Measurements from ENCODE around the gene HYCC1.

HYCC1 gene

DNA sequence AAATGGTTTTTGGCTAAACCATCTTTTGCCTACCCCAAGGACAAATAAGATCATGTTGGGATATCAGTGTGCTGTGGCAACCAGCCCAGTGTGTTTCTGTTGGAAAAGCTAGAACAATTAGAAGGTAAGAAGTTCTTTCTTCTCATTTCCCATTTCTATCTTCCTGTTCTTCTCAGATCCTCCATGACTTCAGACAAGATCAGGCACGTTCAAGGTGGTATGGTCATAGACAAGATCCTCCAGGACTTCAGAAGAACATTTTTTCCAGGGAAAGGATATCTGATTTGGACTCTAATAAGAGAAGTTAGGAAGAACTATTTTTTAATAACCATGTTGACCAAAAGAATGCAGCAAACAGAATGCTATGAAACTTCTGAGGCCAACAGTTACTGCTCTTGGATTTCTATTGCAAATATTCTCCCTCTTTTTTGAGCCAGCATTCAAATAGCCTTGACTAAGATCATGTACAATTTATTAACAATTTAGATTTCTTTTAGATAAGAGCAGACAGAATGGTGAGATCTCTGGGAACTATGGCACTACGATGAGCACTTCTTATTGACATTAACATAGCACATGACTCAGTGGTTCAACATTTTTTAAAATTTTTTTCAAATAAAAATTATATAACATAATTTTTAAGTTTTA, 15.9 kb downstream of the HYCC1 start:
- no peak overlapping the region for H3K4me2 ChIP-seq (ENCODE audit: low read length)
- no peak overlapping the region for H3K4me3 ChIP-seq (ENCODE audit: low read depth, low read length, poor library complexity, severe bottlenecking)
- no peaks in the 10 kb centered on the region for H3K9me3 ChIP-seq (ENCODE audit: low read length)
- no peaks in the 10 kb centered on the region for H3K4me1 ChIP-seq (ENCODE audit: insufficient read depth, low read length, severe bottlenecking)
- H3K27ac ChIP-seq (ENCODE audit: low read depth, low read length, poor library complexity, severe bottlenecking): no peak overlapping the region
- H3K27me3 ChIP-seq (ENCODE audit: insufficient read depth, low read length): no peaks in the 10 kb centered on the region
- H3K9ac ChIP-seq (ENCODE audit: low read length): no peak overlapping the region
- no peaks in the 10 kb centered on the region for H3K79me2 ChIP-seq (ENCODE audit: insufficient read depth, low read length)
- no peaks in the 10 kb centered on the region for H3K9me2 ChIP-seq (ENCODE audit: low read depth, low read length)
- peaks cover 3% of the 10 kb centered on the region; the same call in 1 of the 2 replicates for H4K20me1 ChIP-seq (ENCODE audit: insufficient read depth, low read length)
- no peak for TF ChIP-seq EZH2 (IDR thresholded peaks at IDR 0.05; ENCODE audit: borderline replicate concordance, low read length)
- TF ChIP-seq, protein P1, sequence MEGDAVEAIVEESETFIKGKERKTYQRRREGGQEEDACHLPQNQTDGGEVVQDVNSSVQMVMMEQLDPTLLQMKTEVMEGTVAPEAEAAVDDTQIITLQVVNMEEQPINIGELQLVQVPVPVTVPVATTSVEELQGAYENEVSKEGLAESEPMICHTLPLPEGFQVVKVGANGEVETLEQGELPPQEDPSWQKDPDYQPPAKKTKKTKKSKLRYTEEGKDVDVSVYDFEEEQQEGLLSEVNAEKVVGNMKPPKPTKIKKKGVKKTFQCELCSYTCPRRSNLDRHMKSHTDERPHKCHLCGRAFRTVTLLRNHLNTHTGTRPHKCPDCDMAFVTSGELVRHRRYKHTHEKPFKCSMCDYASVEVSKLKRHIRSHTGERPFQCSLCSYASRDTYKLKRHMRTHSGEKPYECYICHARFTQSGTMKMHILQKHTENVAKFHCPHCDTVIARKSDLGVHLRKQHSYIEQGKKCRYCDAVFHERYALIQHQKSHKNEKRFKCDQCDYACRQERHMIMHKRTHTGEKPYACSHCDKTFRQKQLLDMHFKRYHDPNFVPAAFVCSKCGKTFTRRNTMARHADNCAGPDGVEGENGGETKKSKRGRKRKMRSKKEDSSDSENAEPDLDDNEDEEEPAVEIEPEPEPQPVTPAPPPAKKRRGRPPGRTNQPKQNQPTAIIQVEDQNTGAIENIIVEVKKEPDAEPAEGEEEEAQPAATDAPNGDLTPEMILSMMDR (IDR thresholded peaks at IDR 0.05; ENCODE audit: low read length): no peak
- H2AFZ ChIP-seq (ENCODE audit: low read length): no peak overlapping the region
- H3F3A ChIP-seq (ENCODE audit: insufficient read depth, low read length): no peaks in the 10 kb centered on the region
- no peaks in the 10 kb centered on the region for H3K36me3 ChIP-seq (ENCODE audit: insufficient read depth, low read length)

DNA sequence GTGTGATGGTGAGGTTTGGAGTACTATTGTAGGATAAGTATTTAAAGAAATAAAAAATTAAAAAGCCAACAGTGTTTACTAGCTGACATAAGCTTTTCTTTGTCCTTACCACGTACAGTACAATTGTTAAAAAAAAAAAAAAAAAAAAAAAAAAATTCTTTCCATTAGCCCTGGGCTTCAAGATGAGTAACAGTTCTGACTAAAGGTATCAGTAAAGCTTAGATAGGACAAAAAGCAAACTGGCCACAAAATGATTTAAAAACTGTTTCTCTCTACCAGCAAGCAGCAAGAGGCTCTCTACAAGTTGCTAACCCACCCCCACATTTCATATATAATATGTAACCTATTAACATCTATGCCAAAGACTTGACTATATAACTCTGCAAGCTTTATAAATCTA, 17.5 kb downstream of the HYCC1 start:
- H3K9me2 ChIP-seq (ENCODE audit: low read depth, low read length): no peaks in the 10 kb centered on the region
- H3K27ac ChIP-seq (ENCODE audit: low read depth, low read length, poor library complexity, severe bottlenecking): no peak overlapping the region
- no peaks in the 10 kb centered on the region for H3K36me3 ChIP-seq (ENCODE audit: insufficient read depth, low read length)
- H3K4me3 ChIP-seq (ENCODE audit: low read depth, low read length, poor library complexity, severe bottlenecking): no peak overlapping the region
- H3K9ac ChIP-seq (ENCODE audit: low read length): no peak overlapping the region
- no peak overlapping the region for H2AFZ ChIP-seq (ENCODE audit: low read length)
- H3K4me1 ChIP-seq (ENCODE audit: insufficient read depth, low read length, severe bottlenecking): no peaks in the 10 kb centered on the region
- no peaks in the 10 kb centered on the region for H3K79me2 ChIP-seq (ENCODE audit: insufficient read depth, low read length)
- H3K4me2 ChIP-seq (ENCODE audit: low read length): no peak overlapping the region
- H3K27me3 ChIP-seq (ENCODE audit: insufficient read depth, low read length): no peaks in the 10 kb centered on the region
- H3K9me3 ChIP-seq (ENCODE audit: low read length): no peaks in the 10 kb centered on the region
- H4K20me1 ChIP-seq (ENCODE audit: insufficient read depth, low read length): peaks cover 3% of the 10 kb centered on the region; the same call in 1 of the 2 replicates
- TF ChIP-seq, protein P1 (IDR thresholded peaks at IDR 0.05; ENCODE audit: low read length): no peak
- TF ChIP-seq EZH2 (IDR thresholded peaks at IDR 0.05; ENCODE audit: borderline replicate concordance, low read length): no peak
- H3F3A ChIP-seq (ENCODE audit: insufficient read depth, low read length): no peaks in the 10 kb centered on the region

DNA sequence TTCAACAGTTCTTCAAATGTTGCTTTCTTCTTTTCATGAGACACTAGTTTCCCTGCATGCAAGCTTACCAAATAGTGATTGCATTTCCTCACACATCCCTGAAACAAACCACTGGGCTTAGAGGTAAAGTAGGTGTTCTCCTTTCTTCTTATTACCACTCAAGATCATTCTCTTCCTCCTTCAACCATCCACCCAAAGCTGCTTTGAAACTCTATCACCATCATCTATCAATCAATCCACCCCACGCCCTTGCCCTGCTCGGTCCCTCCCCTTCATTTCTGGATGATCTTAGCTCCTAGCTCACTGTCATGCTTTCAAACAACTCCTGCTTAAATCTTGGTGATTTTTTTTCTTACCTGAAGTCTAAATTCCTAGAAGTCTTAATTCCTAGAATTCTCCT, 18.9 kb downstream of the HYCC1 start:
- H3F3A ChIP-seq (ENCODE audit: insufficient read depth, low read length): no peaks in the 10 kb centered on the region
- H4K20me1 ChIP-seq (ENCODE audit: insufficient read depth, low read length): peaks cover 3% of the 10 kb centered on the region; the same call in 1 of the 2 replicates
- TF ChIP-seq, protein P1 (IDR thresholded peaks at IDR 0.05; ENCODE audit: low read length): no peak
- TF ChIP-seq EZH2 (IDR thresholded peaks at IDR 0.05; ENCODE audit: borderline replicate concordance, low read length): no peak
- no peaks in the 10 kb centered on the region for H3K9me2 ChIP-seq (ENCODE audit: low read depth, low read length)
- H3K4me1 ChIP-seq (ENCODE audit: insufficient read depth, low read length, severe bottlenecking): peaks cover 6% of the 10 kb centered on the region
- no peaks in the 10 kb centered on the region for H3K27me3 ChIP-seq (ENCODE audit: insufficient read depth, low read length)
- H3K79me2 ChIP-seq (ENCODE audit: insufficient read depth, low read length): 0 out of 2 replicates have a peak, but pooled peaks cover 3% of the 10 kb centered on the region
- H2AFZ ChIP-seq (ENCODE audit: low read length): no peak overlapping the region
- no peak overlapping the region for H3K4me3 ChIP-seq (ENCODE audit: low read depth, low read length, poor library complexity, severe bottlenecking)
- no peak overlapping the region for H3K9ac ChIP-seq (ENCODE audit: low read length)
- no peak overlapping the region for H3K27ac ChIP-seq (ENCODE audit: low read depth, low read length, poor library complexity, severe bottlenecking)
- H3K36me3 ChIP-seq (ENCODE audit: insufficient read depth, low read length): no peaks in the 10 kb centered on the region
- no peak overlapping the region for H3K4me2 ChIP-seq (ENCODE audit: low read length)
- no peaks in the 10 kb centered on the region for H3K9me3 ChIP-seq (ENCODE audit: low read length)
